Lung (tissue), 12 donors: ENCODE measurements around the gene PLXDC1. TPM values are rescaled to one million over a fixed set of nuclear protein-coding genes. Genes with fewer than 3 reads are reported as not detected.
"Not testable (repeated sequence)": the region's sequence is repeated elsewhere in the genome, so short reads cannot be mapped to it uniquely, and the experiment has no call there.

ENCODE experiments used
- ATAC-seq: fragments of 200-7000 bp; cut with Tn5 transposase; one replicate; pipeline ENCODE4 v1.9.1; 2020; ENCODE audit warnings: moderate number of reproducible peaks; ENCODE audit not compliant: insufficient read depth, low FRiP score
- DNase-seq, 3 donors: peaks; one replicate each; pipeline ENCODE4 v3.0.0-alpha.2; 2013 to 2017
- H3K27ac ChIP-seq, 2 donors: one replicate each; pipeline ENCODE4 v1.5.1; 2013; ENCODE audit warnings: mild to moderate bottlenecking in 2 of 2, moderate library complexity in 2 of 2, control low read depth in 1 of 2, inconsistent platforms in 1 of 2, low read depth in 1 of 2, low read length in 1 of 2
- H3K27me3 ChIP-seq, 3 donors: one replicate each; pipeline ENCODE4 v1.5.1; 2013; ENCODE audit warnings: low read length in 2 of 3; ENCODE audit not compliant: control insufficient read depth in 3 of 3, insufficient read depth in 3 of 3
- H3K36me3 ChIP-seq, 4 donors: one replicate each; pipeline ENCODE4 v1.5.1; 2013; ENCODE audit warnings: low read length in 4 of 4, mild to moderate bottlenecking in 1 of 4, moderate library complexity in 1 of 4; ENCODE audit not compliant: control insufficient read depth in 4 of 4, insufficient read depth in 4 of 4
- H3K4me1 ChIP-seq, 5 donors: one replicate each; pipeline ENCODE4 v1.5.1; 2013; ENCODE audit warnings: low read length in 5 of 5, mild to moderate bottlenecking in 2 of 5, moderate library complexity in 1 of 5; ENCODE audit not compliant: control insufficient read depth in 5 of 5, insufficient read depth in 5 of 5
- H3K4me3 ChIP-seq: one replicate; pipeline ENCODE4 v1.5.1; 2013; ENCODE audit warnings: mild to moderate bottlenecking, control low read depth, moderate library complexity
- H3K9ac ChIP-seq, 2 donors: one replicate each; pipeline ENCODE4 v1.5.1; 2013; ENCODE audit warnings: low read length in 2 of 2, control low read depth in 1 of 2; ENCODE audit not compliant: insufficient read depth in 1 of 2
- H3K9me3 ChIP-seq, 4 donors: one replicate each; pipeline ENCODE4 v1.5.1; 2013; ENCODE audit warnings: low read length in 3 of 4, mild to moderate bottlenecking in 1 of 4, moderate library complexity in 1 of 4; ENCODE audit not compliant: control insufficient read depth in 4 of 4, insufficient read depth in 3 of 4
- CTCF ChIP-seq: IDR thresholded peaks from 2 replicates; pipeline ENCODE4 v1.5.1; 2012; ENCODE audit warnings: mild to moderate bottlenecking; ENCODE audit errors: control extremely low read depth, extremely low read depth
- WGBS, 2 donors: extraction: QIAGEN DNeasy Blood & Tissue Kit; methylation state at CpG; one replicate each; pipeline ENCODE4 v1.1.7; 2013; 5-methylcytosine and 5-hydroxymethylcytosine counted together
- polyA plus RNA-seq, 2 donors: library from polyadenylated mRNA; stranded (reverse); fragments of 200-250 nt; gene quantifications; one replicate each; pipeline ENCODE4 v1.2.1, GENCODE V29; 2013
- total RNA-seq, 2 donors: library from RNA; depleted of rRNA in 1 of 2; stranded (reverse); fragments of >200 nt in 1 of 2; gene quantifications; one replicate each; pipeline ENCODE4 v1.2.1, GENCODE V29; 2014 to 2021
- donor health status: control.
- donor health status: control.
- donor health status: Bipolar disorder and iron deficiency.
- donor health status: healthy.
- donor health status: DM: yes; HTN: yes; CAD: no.

PLXDC1 gene
- total and polyA plus RNA-seq, 4 donors = 1.7 to 7.3 (median 5.4) TPM

- WGBS, 2 donors = 77 to 80% methylated on average over 5 of the region's 5 CpGs
- no peaks in the 10 kb centered on the region for H3K36me3 ChIP-seq
- no peaks in the 10 kb centered on the region for H3K9me3 ChIP-seq
- no peak overlapping the region for H3K27ac ChIP-seq
- DNase-seq (no peak), ATAC-seq (no peak)
- peaks cover 0 to 7% (median 0%) of the 10 kb centered on the region in 5 donors for H3K4me1 ChIP-seq
- no peak overlapping the region for H3K4me3 ChIP-seq
- peaks cover 0 to 3% (median 0%) of the 10 kb centered on the region in 3 donors for H3K27me3 ChIP-seq
- no peak overlapping the region for H3K9ac ChIP-seq
- no peak for TF ChIP-seq CTCF
Observed at GRCh38 chr17:39058524-39058923, 92.9 kb downstream of the PLXDC1 start.

- Histone ChIP-seq H3K27me3 (peaks cover 0 to 6% (median under 1%) of the 10 kb centered on the region in 3 donors), H3K4me3 (no peak overlapping the region), H3K27ac (no peak overlapping the region), H3K4me1 (peaks cover 0 to 7% (median 0%) of the 10 kb centered on the region in 5 donors), H3K9ac (no peak overlapping the region), H3K36me3 (no peaks in the 10 kb centered on the region), H3K9me3 (no peaks in the 10 kb centered on the region)
- TF ChIP-seq CTCF = no peak
- 58 to 80% methylated on average over 11 of the region's 11 CpGs for WGBS, 2 donors
- ATAC-seq = no peak
- peak in 1 of 3 donors; percentile 11 for DNase-seq
Observed at GRCh38 chr17:39057701-39058206, 93.7 kb downstream of the PLXDC1 start.

GRCh38 chr17:39054111-39054645 is 97.3 kb downstream of the PLXDC1 start:
- WGBS, 2 donors = 47 to 51% methylated on average over 2 of the region's 2 CpGs
- DNase-seq (no peak), ATAC-seq (no peak)
- H3K36me3 ChIP-seq = no peaks in the 10 kb centered on the region
- peaks cover 0 to 7% (median 0%) of the 10 kb centered on the region in 5 donors for H3K4me1 ChIP-seq
- no peak overlapping the region for H3K27ac ChIP-seq
- H3K4me3 ChIP-seq = no peak overlapping the region
- peaks cover 0 to 6% (median 2%) of the 10 kb centered on the region in 3 donors for H3K27me3 ChIP-seq
- no peaks in the 10 kb centered on the region for H3K9me3 ChIP-seq
- H3K9ac ChIP-seq = no peak overlapping the region
- no peak for TF ChIP-seq CTCF

- ATAC-seq, H3K4me3 ChIP-seq, H3K9ac ChIP-seq, H3K36me3 ChIP-seq, H3K9me3 ChIP-seq, H3K4me1 ChIP-seq, H3K27ac ChIP-seq, DNase-seq, H3K27me3 ChIP-seq: not testable (repeated sequence)
- 90 to 91% methylated on average over 3 of the region's 3 CpGs for WGBS, 2 donors
Observed at GRCh38 chr17:39052423-39052822, 99.0 kb downstream of the PLXDC1 start.
